Sigmoid colon (tissue), 7 donors: ENCODE results near the gene GRHPR. TPM values are rescaled to one million over a fixed set of nuclear protein-coding genes. Genes with fewer than 3 reads are reported as not detected.

ENCODE experiments used
- DNase-seq: peaks from one replicate; pipeline ENCODE4 v3.0.0-alpha.2; 2019
- H3K27ac ChIP-seq, 4 donors: fragments of 200-600 bp; sonication (generic); one replicate each; pipeline ENCODE4 v1.5.1; 2016 to 2019; ENCODE audit warnings: mild to moderate bottlenecking in 1 of 4
- H3K27me3 ChIP-seq, 3 donors: fragments of 200-600 bp; sonication (generic); one replicate each; pipeline ENCODE4 v1.5.1; 2019; ENCODE audit warnings: mild to moderate bottlenecking in 1 of 3
- H3K36me3 ChIP-seq, 4 donors: fragments of 200-600 bp; sonication (generic); one replicate each; pipeline ENCODE4 v1.5.1; 2016 to 2019
- H3K4me1 ChIP-seq, 4 donors: fragments of 200-600 bp; sonication (generic); one replicate each; pipeline ENCODE4 v1.5.1; 2017 to 2019
- H3K4me3 ChIP-seq, 4 donors: fragments of 200-600 bp; sonication (generic); one replicate each; pipeline ENCODE4 v1.5.1; 2017 to 2019; ENCODE audit warnings: mild to moderate bottlenecking in 2 of 4, moderate library complexity in 1 of 4
- H3K9me3 ChIP-seq, 4 donors: fragments of 200-600 bp in 3 of 4; sonication (generic) in 3 of 4; one replicate each; pipeline versions ENCODE4 v1.5.1 to v1.6.1; 2013 to 2019
- CTCF ChIP-seq, 4 experiments: fragments of 450-650 bp in 3 of 4; fragments of 200-600 bp in 1 of 4; IDR thresholded peaks; one replicate each; pipeline ENCODE4 v1.5.1; 2016 to 2019; ENCODE audit warnings: antibody characterized with exemption in 4 of 4, mild to moderate bottlenecking in 3 of 4, moderate library complexity in 2 of 4
- EP300 ChIP-seq, 4 donors: sonication (generic); formaldehyde crosslinking; IDR thresholded peaks; one replicate each; pipeline ENCODE4 v1.6.1; 2017; ENCODE audit warnings: antibody characterized with exemption in 4 of 4
- POLR2A ChIP-seq, 2 donors: fragments of 450-650 bp; IDR thresholded peaks; one replicate each; pipeline ENCODE4 v1.6.1; 2016; ENCODE audit warnings: antibody characterized with exemption in 2 of 2, mild to moderate bottlenecking in 2 of 2, moderate library complexity in 2 of 2
- POLR2AphosphoS5 ChIP-seq, 4 donors: sonication (generic); formaldehyde crosslinking; IDR thresholded peaks; one replicate each; pipeline ENCODE4 v1.6.1; 2017; ENCODE audit warnings: antibody characterized with exemption in 4 of 4
- WGBS, 2 donors: extraction: QIAGEN DNeasy Blood & Tissue Kit; methylation state at CpG; one replicate each; pipeline ENCODE4 v1.1.7; 2013; 5-methylcytosine and 5-hydroxymethylcytosine counted together
- intact Hi-C: fragments of 100-400 bp; cut with DNase I; formaldehyde crosslinking; loops from one replicate; pipeline ENCODE4 v1.15.1; 2023
- polyA plus RNA-seq, 3 donors: library from polyadenylated mRNA; stranded (reverse); fragments of 200-250 nt; gene quantifications; one replicate each; pipeline ENCODE4 v1.2.3, GENCODE V29; 2013
- total RNA-seq, 4 donors: library from RNA; depleted of rRNA; stranded (reverse); fragments of >200 nt; gene quantifications; one replicate each; pipeline ENCODE4 v1.1.0, GENCODE V29; 2016
- donor health status: healthy with polysubstance abuse.
- donor health status: Bipolar disorder and iron deficiency.
- donor health status: healthy.

Gene GRHPR
- total and polyA plus RNA-seq, 7 donors = 84.1 to 165 (median 127) TPM

GRCh38 chr9:37399336-37399735, 23.2 kb upstream of the GRHPR start:
- WGBS, 2 donors = 48 to 59% methylated on average over 2 of the region's 2 CpGs
- no peak overlapping the region for H3K4me3 ChIP-seq
- H3K36me3 ChIP-seq = no peaks in the 10 kb centered on the region
- no peaks in the 10 kb centered on the region for H3K27me3 ChIP-seq
- H3K9me3 ChIP-seq = no peaks in the 10 kb centered on the region
- no peak overlapping the region for H3K27ac ChIP-seq
- intact Hi-C loops = no loop called here
- TF ChIP-seq POLR2A (IDR thresholded peaks at IDR 0.05) = no peak
- no peak for TF ChIP-seq EP300 (IDR thresholded peaks at IDR 0.05)
- no peak for TF ChIP-seq CTCF (IDR thresholded peaks at IDR 0.05)
- no peak for TF ChIP-seq POLR2AphosphoS5 (IDR thresholded peaks at IDR 0.05)
- no peak for DNase-seq
- no peaks in the 10 kb centered on the region for H3K4me1 ChIP-seq

GRCh38 chr9:37404590-37404989, 17.9 kb upstream of the GRHPR start:
- intact Hi-C loops = no loop called here
- no peaks in the 10 kb centered on the region for H3K27me3 ChIP-seq
- no peak for TF ChIP-seq POLR2AphosphoS5 (IDR thresholded peaks at IDR 0.05)
- no peak for TF ChIP-seq POLR2A (IDR thresholded peaks at IDR 0.05)
- no peak for TF ChIP-seq CTCF (IDR thresholded peaks at IDR 0.05)
- no peak for TF ChIP-seq EP300 (IDR thresholded peaks at IDR 0.05)
- H3K9me3 ChIP-seq = no peaks in the 10 kb centered on the region
- no peak for DNase-seq
- no peaks in the 10 kb centered on the region for H3K4me1 ChIP-seq
- H3K36me3 ChIP-seq = no peaks in the 10 kb centered on the region
- H3K4me3 ChIP-seq = no peak overlapping the region
- no peak overlapping the region for H3K27ac ChIP-seq
- 92% methylated on average over 9 of the region's 9 CpGs for WGBS, 2 donors

GRCh38 chr9:37405350-37405749, 17.1 kb upstream of the GRHPR start:
- no peaks in the 10 kb centered on the region for H3K4me1 ChIP-seq
- H3K27me3 ChIP-seq = no peaks in the 10 kb centered on the region
- H3K9me3 ChIP-seq = no peaks in the 10 kb centered on the region
- no peaks in the 10 kb centered on the region for H3K36me3 ChIP-seq
- no peak for DNase-seq
- 89 to 91% methylated on average over 3 of the region's 3 CpGs for WGBS, 2 donors
- TF ChIP-seq POLR2AphosphoS5 (IDR thresholded peaks at IDR 0.05) = no peak
- no peak for TF ChIP-seq CTCF (IDR thresholded peaks at IDR 0.05)
- TF ChIP-seq EP300 (IDR thresholded peaks at IDR 0.05) = no peak
- no peak for TF ChIP-seq POLR2A (IDR thresholded peaks at IDR 0.05)
- no peak overlapping the region for H3K4me3 ChIP-seq
- intact Hi-C loops = no loop called here
- H3K27ac ChIP-seq = no peak overlapping the region

- Histone ChIP-seq H3K9me3 (no peaks in the 10 kb centered on the region), H3K4me1 (no peaks in the 10 kb centered on the region), H3K27ac (no peak overlapping the region), H3K4me3 (no peak overlapping the region), H3K27me3 (no peaks in the 10 kb centered on the region), H3K36me3 (no peaks in the 10 kb centered on the region)
- WGBS, 2 donors = 88 to 94% methylated on average over 10 of the region's 10 CpGs
- TF ChIP-seq CTCF (IDR thresholded peaks at IDR 0.05) (no peak), EP300 (IDR thresholded peaks at IDR 0.05) (no peak), POLR2AphosphoS5 (IDR thresholded peaks at IDR 0.05) (no peak), POLR2A (IDR thresholded peaks at IDR 0.05) (no peak)
- intact Hi-C loops = no loop called here
- no peak for DNase-seq
Observed at GRCh38 chr9:37405764-37406380, 16.6 kb upstream of the GRHPR start.
